K562 treated with DMSO at 1 percent for 48 hours (cell line): ENCODE data around the gene FAM131A. TPM values are rescaled to one million over a fixed set of nuclear protein-coding genes. Genes with fewer than 3 reads are reported as not detected.

Experiments
- total RNA-seq: library from RNA; unstranded; fragments of 300-600 nt; gene quantifications from 2 replicates; pipeline ENCODE4 v1.2.3, GENCODE V29; 2022; ENCODE audit warnings: low replicate concordance; ENCODE audit errors: extremely low read depth

FAM131A gene, protein sequence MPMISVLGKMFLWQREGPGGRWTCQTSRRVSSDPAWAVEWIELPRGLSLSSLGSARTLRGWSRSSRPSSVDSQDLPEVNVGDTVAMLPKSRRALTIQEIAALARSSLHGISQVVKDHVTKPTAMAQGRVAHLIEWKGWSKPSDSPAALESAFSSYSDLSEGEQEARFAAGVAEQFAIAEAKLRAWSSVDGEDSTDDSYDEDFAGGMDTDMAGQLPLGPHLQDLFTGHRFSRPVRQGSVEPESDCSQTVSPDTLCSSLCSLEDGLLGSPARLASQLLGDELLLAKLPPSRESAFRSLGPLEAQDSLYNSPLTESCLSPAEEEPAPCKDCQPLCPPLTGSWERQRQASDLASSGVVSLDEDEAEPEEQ
- total RNA-seq: not detected in 2 replicates

DNA sequence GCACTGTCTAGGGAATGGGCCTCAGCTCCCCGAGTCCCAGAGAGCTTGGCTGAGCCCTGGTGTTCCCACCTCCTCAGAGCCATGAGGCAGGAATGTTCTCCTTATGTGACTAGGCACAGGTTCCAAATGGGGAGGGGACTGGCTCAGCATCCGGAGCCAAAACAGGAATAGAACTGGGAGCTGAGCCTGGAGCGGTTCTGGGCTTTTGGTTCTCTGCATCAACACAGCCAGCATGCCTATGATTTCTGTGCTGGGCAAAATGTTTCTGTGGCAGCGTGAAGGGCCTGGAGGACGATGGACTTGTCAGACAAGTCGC lies at the start of gene FAM131A:
Gene FAM131A (plus strand): TSS at position 202 of the 316 bp plus-strand sequence. CDS start 31 bp downstream, at position 233.

DNA sequence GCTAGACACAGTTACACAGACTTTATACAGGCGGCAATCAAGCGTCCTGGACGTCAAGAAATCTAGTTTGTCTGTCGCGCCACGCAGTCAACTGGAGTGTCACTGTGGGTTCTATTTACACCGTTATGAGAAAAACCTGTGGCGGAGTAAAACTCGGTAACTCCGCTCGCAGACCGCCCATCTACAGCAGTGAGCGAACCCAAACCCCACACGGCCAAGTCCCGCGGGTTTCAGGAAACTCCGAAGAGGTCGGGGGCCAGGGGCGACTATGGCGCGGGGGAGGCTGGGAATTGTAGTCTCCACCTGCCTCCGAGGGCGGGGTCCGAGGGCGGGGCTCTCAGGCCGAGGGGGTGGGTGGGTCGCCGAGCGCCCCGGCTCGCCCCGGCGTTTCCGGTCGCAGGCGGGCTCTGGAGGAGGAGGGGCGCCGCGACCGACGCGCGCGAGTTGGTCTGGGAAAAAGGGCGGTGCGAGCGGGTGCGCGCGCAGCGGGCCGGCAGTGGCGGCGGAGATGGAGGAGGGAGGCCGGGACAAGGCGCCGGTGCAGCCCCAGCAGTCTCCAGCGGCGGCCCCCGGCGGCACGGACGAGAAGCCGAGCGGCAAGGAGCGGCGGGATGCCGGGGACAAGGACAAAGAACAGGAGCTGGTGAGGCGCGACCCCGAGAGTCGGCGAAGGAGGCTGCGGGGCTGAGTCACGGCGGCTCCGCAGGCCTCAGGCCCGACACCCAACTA lies 38.5 kb upstream of the FAM131A start, which contains the start of gene PSMD2:
Gene PSMD2 (plus strand): TSS at position 483 of the 729 bp plus-strand sequence. CDS start 26 bp downstream, at position 509.

DNA sequence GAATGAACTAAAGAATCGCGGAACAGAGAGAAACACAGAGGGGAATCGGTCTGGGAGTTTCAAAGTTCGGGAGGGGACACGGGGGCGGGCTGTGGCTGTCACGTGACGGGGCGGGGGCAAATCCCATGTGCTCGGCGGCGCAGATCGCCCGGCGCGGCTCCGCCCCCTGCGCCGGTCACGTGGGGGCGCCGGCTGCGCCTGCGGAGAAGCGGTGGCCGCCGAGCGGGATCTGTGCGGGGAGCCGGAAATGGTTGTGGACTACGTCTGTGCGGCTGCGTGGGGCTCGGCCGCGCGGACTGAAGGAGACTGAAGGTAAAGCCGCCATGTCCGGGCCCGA lies 23.1 kb upstream of the FAM131A start, which contains the start of gene EIF4G1:
Gene EIF4G1 (plus strand): TSS at position 244 of the 337 bp plus-strand sequence. CDS start 1,191 bp downstream, outside the sequence.

DNA sequence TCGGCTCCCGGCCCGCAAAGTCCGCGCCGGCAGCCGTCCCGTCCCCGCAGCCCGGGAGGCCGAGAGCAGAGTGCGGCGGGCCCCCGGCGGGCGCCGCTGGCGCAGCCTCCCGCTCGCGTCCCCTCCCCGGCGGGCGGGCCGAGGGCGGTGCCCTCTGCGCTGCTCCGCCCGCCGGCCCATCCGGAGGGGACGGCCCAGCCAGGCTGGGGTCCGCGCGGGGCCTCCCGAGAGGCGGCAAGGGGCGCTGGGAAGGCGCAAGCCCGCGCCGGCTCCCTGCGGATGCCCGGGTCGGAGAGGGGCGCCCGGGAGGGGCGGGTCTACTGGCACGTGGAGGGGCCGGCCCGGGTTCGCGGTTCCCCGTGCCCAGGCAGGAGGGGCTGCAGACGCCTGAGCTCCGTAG lies 24.1 kb downstream of the FAM131A start, which contains the start of the genes CLCN2 and POLR2H:
Gene CLCN2 (minus strand): TSS at position 74 of the 400 bp plus-strand sequence. CDS start 126 bp downstream, outside the sequence.
Gene POLR2H (plus strand): TSS at position 179 of the 400 bp plus-strand sequence. CDS start 1,783 bp downstream, outside the sequence.

DNA sequence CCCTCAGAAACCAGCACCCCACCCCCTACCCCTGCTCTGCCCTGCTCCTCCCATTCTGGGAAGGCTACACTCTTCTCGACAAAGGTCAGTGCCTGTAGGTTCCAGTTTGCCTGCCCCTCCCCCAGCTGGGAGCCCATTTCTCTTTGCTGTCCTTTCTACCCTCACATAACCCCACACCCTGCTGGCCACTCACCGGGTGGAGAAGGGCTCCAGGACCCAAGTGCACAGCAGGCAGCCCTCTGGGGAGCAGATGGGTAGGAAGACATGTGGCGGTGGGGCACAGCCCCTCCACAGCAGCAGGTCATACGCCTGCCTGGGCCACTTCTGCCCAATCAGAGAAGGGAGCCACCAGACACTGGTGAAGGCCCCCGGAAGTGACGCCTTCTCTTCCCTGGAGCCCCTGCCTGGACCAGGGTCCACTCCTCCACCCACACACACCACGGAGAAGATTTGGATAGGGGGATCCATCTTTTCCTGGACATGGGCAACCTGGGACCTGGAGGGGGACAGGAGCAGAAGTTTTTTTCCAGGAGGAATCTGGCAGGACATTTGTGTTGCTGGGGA lies 40.6 kb downstream of the FAM131A start, which contains the start of gene THPO:
Gene THPO (minus strand): TSS at position 326 of the 564 bp plus-strand sequence. CDS start 1,948 bp downstream, outside the sequence.

DNA sequence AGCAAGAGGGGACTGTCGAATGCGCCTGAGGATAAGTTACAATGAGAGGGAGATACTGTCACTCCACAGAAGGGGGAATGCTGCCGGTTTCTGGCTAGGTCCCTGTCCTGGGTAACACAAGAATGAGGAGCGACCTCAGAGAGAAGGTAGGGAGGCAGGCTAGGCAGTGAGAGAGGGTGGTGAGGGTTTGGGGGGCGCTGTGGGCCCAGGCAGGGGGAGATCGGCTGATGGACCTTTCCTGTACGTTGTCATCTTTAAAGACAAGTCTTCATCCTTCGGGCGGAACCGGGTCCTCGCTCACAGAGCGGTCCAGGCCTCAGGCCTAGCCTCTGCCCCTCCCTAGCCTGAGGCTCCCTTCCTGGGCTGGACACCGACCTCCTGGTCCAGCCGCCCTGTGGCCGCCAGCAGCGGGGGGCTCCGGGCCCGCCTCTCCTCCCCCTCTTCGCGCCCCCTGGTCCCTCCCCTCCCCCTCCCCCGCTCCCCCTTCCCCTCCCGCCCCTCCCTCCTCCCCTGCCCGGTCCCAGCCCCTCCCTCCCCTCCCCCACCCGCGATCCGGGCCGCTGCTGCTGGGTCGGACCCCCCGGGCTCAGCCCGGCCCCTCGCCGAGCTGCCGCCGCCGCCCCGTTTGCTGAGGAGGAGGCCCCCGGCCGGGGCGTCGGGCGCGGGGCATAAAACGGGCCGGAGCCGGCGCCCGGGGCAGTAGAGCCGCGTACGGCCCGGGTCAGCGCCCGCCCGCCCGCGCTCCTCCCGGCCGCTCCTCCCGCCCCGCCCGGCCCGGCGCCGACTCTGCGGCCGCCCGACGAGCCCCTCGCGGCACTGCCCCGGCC lies 42.2 kb downstream of the FAM131A start, which contains the start of gene CHRD:
Gene CHRD (plus strand): TSS at position 697 of the 827 bp plus-strand sequence. CDS start 265 bp downstream, outside the sequence.

Other genes with a start within 250 kb of the FAM131A start
- gene HTR3E, start 240.5 kb upstream of the FAM131A start, total RNA-seq: not detected in 2 replicates
- gene EIF2B5, start 202.2 kb upstream of the FAM131A start, total RNA-seq: not detected in 2 replicates
- not detected in 2 replicates for gene DVL3, start 182.2 kb upstream of the FAM131A start, total RNA-seq
- gene AP2M1, start 162.7 kb upstream of the FAM131A start, total RNA-seq: 892 TPM in 1 of 2 replicates, not detected in the other
- not detected in 2 replicates for gene ABCF3, start 151.4 kb upstream of the FAM131A start, total RNA-seq
- gene VWA5B2, start 108.0 kb upstream of the FAM131A start, total RNA-seq: not detected in 2 replicates
- not detected in 2 replicates for gene ALG3, start 88.6 kb upstream of the FAM131A start, total RNA-seq
- not detected in 2 replicates for gene EEF1AKMT4, start 87.9 kb upstream of the FAM131A start, total RNA-seq
- not detected in 2 replicates for gene CAMK2N2, start 76.0 kb upstream of the FAM131A start, total RNA-seq
- not detected in 2 replicates for gene ECE2, start 61.6 kb upstream of the FAM131A start, total RNA-seq
- gene PSMD2, start 38.4 kb upstream of the FAM131A start, total RNA-seq: 440 TPM in 1 of 2 replicates, not detected in the other
- 513 TPM in 1 of 2 replicates, not detected in the other for gene EIF4G1, start 23.0 kb upstream of the FAM131A start, total RNA-seq
- gene CLCN2, start 24.0 kb downstream of the FAM131A start, total RNA-seq: not detected in 2 replicates
- not detected in 2 replicates for gene POLR2H, start 24.1 kb downstream of the FAM131A start, total RNA-seq
- gene THPO, start 40.6 kb downstream of the FAM131A start, total RNA-seq: not detected in 2 replicates
- gene CHRD, start 42.5 kb downstream of the FAM131A start, total RNA-seq: not detected in 2 replicates
- not detected in 2 replicates for gene EPHB3, start 224.2 kb downstream of the FAM131A start, total RNA-seq